Measurements from ENCODE around the gene CYB5A.

CYB5A gene

GRCh38 chr18:74225193-74225840 lies 66.4 kb downstream of the CYB5A start:
- H3K4me3 ChIP-seq (ENCODE audit: low read depth, low read length) = no peak overlapping the region
- no peak for TF ChIP-seq CTCF (IDR thresholded peaks at IDR 0.05; ENCODE audit: low read depth, low read length)

- no peak for TF ChIP-seq CTCF (IDR thresholded peaks at IDR 0.05; ENCODE audit: low read depth, low read length)
- no peak overlapping the region for H3K4me3 ChIP-seq (ENCODE audit: low read depth, low read length)
These were observed 68.9 kb downstream of the CYB5A start for GRCh38 chr18:74222710-74223494.

DNA sequence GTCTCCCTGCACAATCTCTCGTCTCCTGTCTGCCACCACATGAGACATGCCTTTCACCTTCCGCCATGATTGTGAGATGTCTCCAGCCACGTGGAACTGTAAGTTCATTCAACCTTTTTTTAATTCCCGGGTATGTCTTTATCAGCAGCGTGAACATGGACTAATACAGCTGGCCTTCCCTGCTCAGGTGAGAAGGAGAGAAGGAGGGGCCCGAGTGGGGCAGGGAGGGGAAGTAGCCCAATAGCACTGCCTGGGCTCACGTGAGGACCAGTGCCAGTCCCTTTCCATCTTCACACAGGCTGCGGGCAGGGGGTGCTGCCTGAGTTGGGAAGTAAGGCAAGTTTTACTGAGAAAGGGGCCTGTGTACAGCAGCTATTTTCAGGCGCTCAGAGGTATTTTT lies 70.7 kb downstream of the CYB5A start:
- no peak overlapping the region for H3K4me3 ChIP-seq (ENCODE audit: low read depth, low read length)
- no peak for TF ChIP-seq CTCF (IDR thresholded peaks at IDR 0.05; ENCODE audit: low read depth, low read length)

GRCh38 chr18:74219056-74219455 lies 72.7 kb downstream of the CYB5A start:
- no peak overlapping the region for H3K4me3 ChIP-seq (ENCODE audit: low read depth, low read length)
- TF ChIP-seq CTCF (IDR thresholded peaks at IDR 0.05; ENCODE audit: low read depth, low read length) = no peak

- H3K4me3 ChIP-seq (ENCODE audit: low read depth, low read length) = no peak overlapping the region
- TF ChIP-seq CTCF (IDR thresholded peaks at IDR 0.05; ENCODE audit: low read depth, low read length) = no peak
These were observed 74.2 kb downstream of the CYB5A start for GRCh38 chr18:74217476-74218143.

GRCh38 chr18:74216661-74217110 lies 75.1 kb downstream of the CYB5A start:
- no peak for TF ChIP-seq CTCF (IDR thresholded peaks at IDR 0.05; ENCODE audit: low read depth, low read length)
- H3K4me3 ChIP-seq (ENCODE audit: low read depth, low read length) = no peak overlapping the region

DNA sequence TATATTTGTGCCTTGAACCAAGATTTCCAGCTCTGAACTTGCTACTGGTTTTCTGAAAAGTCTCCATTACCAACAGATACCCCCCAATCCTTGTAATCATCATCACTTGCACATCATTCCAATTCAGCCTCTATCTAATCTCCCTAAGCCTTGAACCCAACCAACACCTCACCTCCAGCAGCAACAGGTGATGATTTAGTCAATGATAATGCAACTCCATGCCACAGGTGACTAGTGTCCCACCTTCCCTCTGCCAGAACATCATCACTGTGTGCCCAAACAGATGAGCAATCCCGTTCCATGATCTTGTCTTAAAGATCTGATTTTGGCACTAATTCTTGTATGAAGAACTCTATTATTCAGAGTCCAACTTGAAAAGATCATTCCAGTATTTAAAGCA lies 75.9 kb downstream of the CYB5A start:
- no peak overlapping the region for H3K4me3 ChIP-seq (ENCODE audit: low read depth, low read length)
- no peak for TF ChIP-seq CTCF (IDR thresholded peaks at IDR 0.05; ENCODE audit: low read depth, low read length)
